H1 (cell line): ENCODE measurements around the gene RBM34. TPM values are rescaled to one million over a fixed set of nuclear protein-coding genes. Genes with fewer than 3 reads are reported as not detected.

Experiments
- CTCF ChIA-PET: fragments of 300-600 bp; sonication (Branson Sonifier 250); formaldehyde crosslinking; loops from one replicate; lab custom pipeline; 2021; ENCODE audit not compliant: partially characterized antibody; lab: Charles Lee
- POLR2A ChIA-PET: fragments of 300-600 bp; sonication (Branson Sonifier 250); formaldehyde crosslinking; loops from one replicate; lab custom pipeline; 2021; ENCODE audit warnings: inconsistent platforms; ENCODE audit not compliant: partially characterized antibody; lab: Charles Lee
- DNase-seq, 2 experiments: peaks; one replicate each; pipeline versions ENCODE4 v3.0.0 to v3.0.0-alpha.2; 2010 to 2022; ENCODE audit warnings: low spot score in 2 of 2, low read depth in 1 of 2, mixed read lengths in 1 of 2
- FAIRE-seq: peaks from 2 replicates; lab custom pipeline; 2011; peaks lifted over from hg19 to GRCh38; lab: Jason Lieb, UNC
- H2AFZ ChIP-seq: 2 replicates; pipeline ENCODE4 v1.8.1; 2012; ENCODE audit warnings: low read length, inconsistent platforms
- H2AK5ac ChIP-seq: 2 replicates; pipeline ENCODE4 v1.6.1; 2013; ENCODE audit warnings: low read depth, low read length
- H2BK120ac ChIP-seq: replicated peaks from 2 replicates; pipeline ENCODE3; 2013; ENCODE audit warnings: low read depth, low read length, inconsistent platforms
- H2BK12ac ChIP-seq: 2 replicates; pipeline ENCODE4 v1.6.1; 2013; ENCODE audit warnings: low read depth, low read length
- H2BK15ac ChIP-seq: 2 replicates; pipeline ENCODE4 v1.6.1; 2013; ENCODE audit warnings: low read length
- H2BK20ac ChIP-seq: 2 replicates; pipeline ENCODE4 v1.6.1; 2013; ENCODE audit warnings: low read length
- H2BK5ac ChIP-seq: 2 replicates; pipeline ENCODE4 v1.6.1; 2013; ENCODE audit warnings: low read depth, low read length
- H3K14ac ChIP-seq: 2 replicates; pipeline ENCODE4 v1.6.1; 2013; ENCODE audit warnings: inconsistent platforms; ENCODE audit not compliant: insufficient read length
- H3K18ac ChIP-seq: 2 replicates; pipeline ENCODE4 v1.6.1; 2013; ENCODE audit warnings: low read length; ENCODE audit errors: extremely low read depth
- H3K23ac ChIP-seq: 2 replicates; pipeline ENCODE4 v1.6.1; 2013; ENCODE audit warnings: inconsistent platforms; ENCODE audit not compliant: insufficient read length
- H3K23me2 ChIP-seq: 2 replicates; pipeline ENCODE4 v1.6.1; 2013; ENCODE audit warnings: low read depth, low read length
- H3K27ac ChIP-seq: 2 replicates; pipeline ENCODE4 v1.6.1; 2011; ENCODE audit warnings: low read depth, low read length, inconsistent platforms
- H3K27me3 ChIP-seq, 4 experiments: replicated peaks in 1 of 4; 1 replicate in 1 of 4; 2 replicates in 3 of 4; pipeline versions ENCODE4 v1.6.1 to v1.8.1; 2011 to 2013; ENCODE audit warnings: low read length in 3 of 4, mild to moderate bottlenecking in 3 of 4, inconsistent platforms in 2 of 4, mixed read lengths in 2 of 4, moderate library complexity in 1 of 4; ENCODE audit not compliant: control insufficient read depth in 3 of 4, insufficient read depth in 3 of 4; ENCODE audit errors: extremely low read depth in 1 of 4
- H3K36me3 ChIP-seq, 4 experiments: 2 replicates each; pipeline versions ENCODE4 v1.6.1 to v1.8.1; 2011 to 2013; ENCODE audit warnings: mild to moderate bottlenecking in 4 of 4, low read length in 3 of 4, moderate library complexity in 2 of 4, control low read depth in 1 of 4, inconsistent platforms in 1 of 4; ENCODE audit not compliant: insufficient read depth in 4 of 4, control insufficient read depth in 2 of 4
- H3K4ac ChIP-seq: replicated peaks from 2 replicates; pipeline ENCODE3; 2013; ENCODE audit warnings: low read length, low read depth, mixed read lengths, inconsistent platforms; ENCODE audit not compliant: insufficient read length
- H3K4me1 ChIP-seq, 4 experiments: replicated peaks in 1 of 4; 1 replicate in 1 of 4; 2 replicates in 3 of 4; pipeline versions ENCODE4 v1.6.1 to v1.8.1; 2011 to 2013; ENCODE audit warnings: low read length in 3 of 4, inconsistent platforms in 2 of 4, mixed read lengths in 1 of 4; ENCODE audit not compliant: insufficient read depth in 4 of 4, control insufficient read depth in 3 of 4
- H3K4me2 ChIP-seq, 2 experiments: 2 replicates each; pipeline versions ENCODE4 v1.6.1 to v1.8.1; 2011 to 2013; ENCODE audit warnings: low read depth in 2 of 2, low read length in 2 of 2, control low read depth in 1 of 2, inconsistent platforms in 1 of 2, mild to moderate bottlenecking in 1 of 2; ENCODE audit not compliant: insufficient read depth in 1 of 2
- H3K4me3 ChIP-seq, 4 experiments: fragments of 200-600, 300-600 bp in 1 of 4; sonication (generic), shearing (Covaris generic), sonication (Bioruptor Twin) in 1 of 4; 2 replicates each; pipeline versions ENCODE4 v1.5.1 to v1.8.1; 2011 to 2016; ENCODE audit warnings: low read length in 4 of 4, low read depth in 3 of 4, control low read depth in 2 of 4, inconsistent platforms in 2 of 4, mild to moderate bottlenecking in 2 of 4, mixed read lengths in 1 of 4, moderate library complexity in 1 of 4; ENCODE audit not compliant: insufficient read depth in 2 of 4; ENCODE audit errors: extremely low read depth in 1 of 4
- H3K56ac ChIP-seq: replicated peaks from 2 replicates; pipeline ENCODE3; 2013; ENCODE audit warnings: low read depth, mild to moderate bottlenecking, mixed read lengths, low read length, inconsistent platforms; ENCODE audit not compliant: insufficient read length
- H3K79me1 ChIP-seq: 2 replicates; pipeline ENCODE4 v1.6.1; 2013; ENCODE audit warnings: low read depth, low read length, control low read depth
- H3K79me2 ChIP-seq, 2 experiments: 2 replicates each; pipeline versions ENCODE4 v1.6.1 to v1.8.1; 2012 to 2013; ENCODE audit warnings: low read length in 2 of 2, mild to moderate bottlenecking in 2 of 2, inconsistent platforms in 1 of 2; ENCODE audit not compliant: insufficient read depth in 2 of 2, control insufficient read depth in 1 of 2
- H3K9ac ChIP-seq, 4 experiments: replicated peaks in 1 of 4; 1 replicate in 1 of 4; 2 replicates in 3 of 4; pipeline versions ENCODE4 v1.6.1 to v1.8.1; 2011 to 2013; ENCODE audit warnings: low read depth in 3 of 4, low read length in 3 of 4, control low read depth in 2 of 4, mild to moderate bottlenecking in 2 of 4, moderate library complexity in 2 of 4, inconsistent platforms in 1 of 4; ENCODE audit errors: extremely low read depth in 1 of 4
- H3K9me3 ChIP-seq, 2 experiments: 2 replicates each; pipeline versions ENCODE4 v1.6.1 to v1.8.1; 2012 to 2013; ENCODE audit warnings: mild to moderate bottlenecking in 2 of 2, moderate library complexity in 2 of 2, control low read depth in 1 of 2, inconsistent platforms in 1 of 2, low read depth in 1 of 2, low read length in 1 of 2, mixed read lengths in 1 of 2; ENCODE audit not compliant: insufficient read depth in 2 of 2
- H4K20me1 ChIP-seq, 2 experiments: replicated peaks in 1 of 2; 2 replicates each; pipeline versions ENCODE3 to v1.8.1; 2011 to 2013; ENCODE audit warnings: inconsistent platforms in 2 of 2, low read length in 2 of 2, mild to moderate bottlenecking in 1 of 2; ENCODE audit not compliant: insufficient read depth in 2 of 2, control insufficient read depth in 1 of 2
- H4K5ac ChIP-seq: 2 replicates; pipeline ENCODE4 v1.6.1; 2013; ENCODE audit warnings: low read length, low read depth, mixed read lengths, inconsistent platforms; ENCODE audit not compliant: insufficient read length
- H4K8ac ChIP-seq: 2 replicates; pipeline ENCODE4 v1.8.0; 2013; ENCODE audit warnings: mild to moderate bottlenecking, moderate library complexity, low read length, inconsistent platforms; ENCODE audit not compliant: insufficient read depth; ENCODE audit errors: extremely low read depth
- H4K91ac ChIP-seq: replicated peaks from 2 replicates; pipeline ENCODE3; 2013; ENCODE audit warnings: low read length, mixed read lengths, inconsistent platforms; ENCODE audit not compliant: insufficient read length
- CBX5 ChIP-seq: fragments of 300-800, 300-1000 bp; sonication (generic); IDR thresholded peaks from 2 replicates; pipeline ENCODE4 v1.7.1; 2016; ENCODE audit warnings: antibody characterized with exemption, low read length, low read depth
- GTF2F1 ChIP-seq: IDR thresholded peaks from 2 replicates; pipeline ENCODE4 v1.6.1; 2012; ENCODE audit warnings: low read depth, low read length, improper control_type of control experiment, borderline replicate concordance
- KDM1A ChIP-seq: fragments of 200-600, 300-600 bp; sonication (generic); IDR thresholded peaks from 2 replicates; pipeline ENCODE4 v1.7.1; 2016; ENCODE audit warnings: mild to moderate bottlenecking, low read length, borderline replicate concordance
- KDM4A ChIP-seq: IDR thresholded peaks from one replicate; pipeline ENCODE4 v1.7.1; 2012; ENCODE audit warnings: low read depth, mild to moderate bottlenecking, moderate library complexity, low read length, inconsistent platforms; ENCODE audit not compliant: severe bottlenecking
- PHF8 ChIP-seq: fragments of 200-600 bp; sonication (generic); conservative IDR thresholded peaks from 2 replicates; pipeline ENCODE4 v1.7.1; 2012; ENCODE audit warnings: low read depth, mild to moderate bottlenecking, inconsistent platforms, low read length, moderate library complexity
- POU5F1 ChIP-seq: IDR thresholded peaks from 2 replicates; pipeline ENCODE4 v1.6.1; 2011; ENCODE audit warnings: low read depth, mild to moderate bottlenecking, low read length, moderate library complexity
- RXRA ChIP-seq: IDR thresholded peaks from 2 replicates; pipeline ENCODE4 v1.6.1; 2011; ENCODE audit warnings: low read depth, mild to moderate bottlenecking, low read length, moderate library complexity; ENCODE audit not compliant: insufficient read depth
- SP2 ChIP-seq: IDR thresholded peaks from 2 replicates; pipeline ENCODE4 v1.6.1; 2012; ENCODE audit warnings: mild to moderate bottlenecking, low read length, inconsistent platforms
- SUZ12 ChIP-seq: fragments of 200-600 bp; sonication (generic); IDR thresholded peaks from 2 replicates; pipeline ENCODE4 v1.6.1; 2012; ENCODE audit warnings: mild to moderate bottlenecking, inconsistent platforms, low read length, moderate library complexity, mixed read lengths
- TAF1 ChIP-seq: IDR thresholded peaks from 2 replicates; pipeline ENCODE4 v1.6.1; 2011; ENCODE audit warnings: mild to moderate bottlenecking, low read depth, low read length
- ZNF274 ChIP-seq: IDR thresholded peaks from 2 replicates; pipeline ENCODE4 v1.7.0; 2012; ENCODE audit warnings: low read length, borderline replicate concordance; ENCODE audit errors: extremely low read depth
- whole genome bisulfite sequencing, 2 experiments: shearing (Covaris generic) in 1 of 2; methylation state at CpG; one replicate each; pipeline versions ENCODE4 v1.1.6 to v1.1.7; 2013 to 2015; ENCODE audit warnings: low lambda C conversion rate in 2 of 2, mixed read lengths in 2 of 2, inconsistent platforms in 1 of 2, low coverage in 1 of 2, missing lambda C conversion rate in 1 of 2; ENCODE audit not compliant: insufficient replicate concordance in 2 of 2, insufficient coverage in 1 of 2, insufficient read length in 1 of 2; ENCODE audit errors: extremely low coverage in 1 of 2, missing lambda C conversion rate in 1 of 2; 5-methylcytosine and 5-hydroxymethylcytosine counted together
- polyA plus RNA-seq, 7 experiments: library from polyadenylated mRNA; depleted of rRNA in 3 of 7; stranded (reverse) in 5 of 7; unstranded in 2 of 7; fragments of >200 nt in 5 of 7; fragments of 200-250 nt in 2 of 7; gene quantifications; 1 replicate in 5 of 7; 2 replicates in 1 of 7; 4 replicates in 1 of 7; pipeline versions ENCODE4 v1.2.1 to v1.2.3, GENCODE V29; 2011 to 2013; ENCODE audit warnings: missing spikeins in 2 of 7, mixed read lengths in 2 of 7
- total RNA-seq: library from RNA; stranded (reverse); fragmentation: NEBNext Ultra II Directional; extraction: Animal tissue kit (Norgen Biotek cat#: 25700); gene quantifications from 2 replicates; pipeline ENCODE4 v1.2.1, GENCODE V29; 2021
- TF ChIP-seq, protein P1 (sequence below): IDR thresholded peaks from 2 replicates; pipeline ENCODE4 v1.6.1; 2012; ENCODE audit warnings: inconsistent platforms

RBM34 gene
- total and polyA plus RNA-seq, 2 of the 8 experiments (the other 6 are each of a cell fraction or from before 2014, with no cell fraction given) = 18.8 to 108 TPM

DNA sequence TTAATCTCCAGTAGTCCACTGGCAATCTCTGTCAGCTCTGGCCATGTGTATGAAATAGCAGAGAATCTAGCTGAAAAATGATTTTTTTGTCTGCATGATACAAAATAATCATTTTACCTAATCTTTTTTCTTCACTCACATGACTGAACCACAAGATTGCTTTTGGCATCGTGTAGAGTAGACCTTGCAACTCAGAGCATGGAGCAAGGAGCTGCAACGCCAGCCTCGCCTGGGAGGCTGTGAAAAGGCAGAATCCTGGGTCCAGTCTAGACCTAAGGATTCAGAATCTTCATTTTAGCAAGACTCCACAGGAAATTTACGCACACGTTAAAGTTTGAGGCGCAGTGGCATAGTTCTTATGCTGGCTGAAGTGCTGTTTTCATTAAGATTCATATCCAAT lies 72.6 kb downstream of the RBM34 start:
- 0 out of 2 replicates have a peak overlapping the region, but pooled peaks have one; percentile 6 for H2BK5ac ChIP-seq
- ChIA-PET CTCF (interaction anchor here (1.0 to 2.3 kb wide), 4 partner anchors 8 to 601 kb away, joined by 4 to 8 read pairs (median 6); no protein-coding TSS in a partner anchor), POLR2A (interaction anchor here (0.6 to 1.6 kb wide), 2 partner anchors 24 to 367 kb away, joined by 3 to 4 read pairs; no protein-coding TSS in a partner anchor)
- H3K9ac ChIP-seq = no peak overlapping the region
- H3K56ac ChIP-seq = no peak overlapping the region
- H3K4me3 ChIP-seq = no peak overlapping the region
- H3K18ac ChIP-seq = peak overlapping the region; percentile 78; the same call in 1 of the 2 replicates
- no peaks in the 10 kb centered on the region for H4K20me1 ChIP-seq
- no peak overlapping the region for H2AFZ ChIP-seq
- H3K27me3 ChIP-seq = no peaks in the 10 kb centered on the region
- H2BK12ac ChIP-seq = peak overlapping the region; percentile 90; the same call in 1 of the 2 replicates
- H3K23ac ChIP-seq = no peak overlapping the region
- no peak overlapping the region for H4K5ac ChIP-seq
- WGBS, 2 experiments = 96% methylated on average over 6 of the region's 6 CpGs; no CpG with 5 or more reads in 1 of the 2 experiments
- H3K27ac ChIP-seq = no peak overlapping the region
- H2AK5ac ChIP-seq = no peak overlapping the region
- H3K23me2 ChIP-seq = no peaks in the 10 kb centered on the region; the same call in 1 of the 2 replicates
- no peak overlapping the region for H3K4me2 ChIP-seq
- H4K8ac ChIP-seq = no peak overlapping the region
- H3K36me3 ChIP-seq = no peaks in the 10 kb centered on the region
- no peak overlapping the region for H3K14ac ChIP-seq
- H2BK15ac ChIP-seq = no peak overlapping the region
- peak overlapping the region; percentile 25 for H4K91ac ChIP-seq
- no peak for DNase-seq
- no peak overlapping the region for H3K4ac ChIP-seq
- H3K9me3 ChIP-seq = no peaks in the 10 kb centered on the region
- peaks cover 6 to 23% (median 20%) of the 10 kb centered on the region in 4 experiments for H3K4me1 ChIP-seq
- no peaks in the 10 kb centered on the region for H3K79me1 ChIP-seq
- no peak overlapping the region for H2BK120ac ChIP-seq
- H2BK20ac ChIP-seq = peak overlapping the region; percentile 66
- TF ChIP-seq RXRA = no peak
- no peak for TF ChIP-seq TAF1
- TF ChIP-seq CBX5 = no peak
- TF ChIP-seq SUZ12 = no peak
- TF ChIP-seq GTF2F1 = no peak
- TF ChIP-seq PHF8 = no peak
- TF ChIP-seq, protein P1, sequence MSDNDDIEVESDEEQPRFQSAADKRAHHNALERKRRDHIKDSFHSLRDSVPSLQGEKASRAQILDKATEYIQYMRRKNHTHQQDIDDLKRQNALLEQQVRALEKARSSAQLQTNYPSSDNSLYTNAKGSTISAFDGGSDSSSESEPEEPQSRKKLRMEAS = no peak
- TF ChIP-seq KDM1A = no peak
- TF ChIP-seq POU5F1 = no peak
- TF ChIP-seq SP2 = no peak
- no peak for TF ChIP-seq KDM4A
- no peak for TF ChIP-seq ZNF274
- TF ChIP-seq, all 59 proteins: peak for 0
- H3K79me2 ChIP-seq = no peaks in the 10 kb centered on the region
- no peak for FAIRE-seq
